Measurements from ENCODE around the gene DGCR8.
"Not testable (repeated sequence)": the region's sequence is repeated elsewhere in the genome, so short reads cannot be mapped to it uniquely, and the experiment has no call there.

Gene DGCR8

GRCh38 chr22:20157430-20158183 is 77.6 kb downstream of the DGCR8 start:
- FAIRE-seq (no peak), DNase-seq (ENCODE audit: insufficient read length, low spot score) (no peak)
- no peak for TF ChIP-seq POLR2A (IDR thresholded peaks at IDR 0.05; ENCODE audit: low read depth, low read length)

DNA sequence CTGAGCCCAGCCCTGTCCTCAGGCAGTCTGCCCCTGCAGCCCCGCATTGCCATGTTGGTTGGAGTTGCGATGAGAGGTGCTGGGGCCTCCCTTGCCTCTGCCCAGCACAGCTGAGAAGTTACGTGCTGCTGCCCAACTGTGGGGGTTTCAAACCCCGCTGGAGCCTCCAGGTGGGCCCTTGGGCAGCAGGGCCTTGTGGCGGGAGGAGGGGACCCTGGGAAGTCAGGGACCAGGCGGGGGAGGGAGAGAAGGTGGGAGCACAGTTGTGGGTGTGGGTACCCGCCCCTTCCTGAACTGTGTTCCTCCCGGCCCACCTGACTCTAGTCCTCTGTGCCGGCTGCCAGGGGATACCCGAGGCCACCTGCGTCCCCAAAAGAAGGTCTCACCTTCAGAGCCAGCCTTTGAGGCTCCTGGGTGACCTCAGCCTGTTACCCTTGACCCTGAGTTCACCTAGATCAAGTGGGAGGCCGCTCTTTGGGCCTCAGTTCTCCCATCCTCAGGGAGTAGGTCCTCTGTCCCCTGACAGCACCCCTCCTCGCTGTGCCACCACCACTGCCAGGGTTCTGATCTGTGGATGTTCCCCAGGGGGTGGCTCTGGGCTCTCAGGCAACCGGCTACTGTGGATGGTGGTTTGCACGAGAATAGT is 78.5 kb downstream of the DGCR8 start:
- DNase-seq (ENCODE audit: insufficient read length, low spot score) = no peak
- no peak for FAIRE-seq
- TF ChIP-seq POLR2A (IDR thresholded peaks at IDR 0.05; ENCODE audit: low read depth, low read length) = no peak

GRCh38 chr22:20159076-20159475 is 79.0 kb downstream of the DGCR8 start:
- no peak for FAIRE-seq
- DNase-seq (ENCODE audit: insufficient read length, low spot score) = no peak
- TF ChIP-seq POLR2A (IDR thresholded peaks at IDR 0.05; ENCODE audit: low read depth, low read length) = no peak

DNA sequence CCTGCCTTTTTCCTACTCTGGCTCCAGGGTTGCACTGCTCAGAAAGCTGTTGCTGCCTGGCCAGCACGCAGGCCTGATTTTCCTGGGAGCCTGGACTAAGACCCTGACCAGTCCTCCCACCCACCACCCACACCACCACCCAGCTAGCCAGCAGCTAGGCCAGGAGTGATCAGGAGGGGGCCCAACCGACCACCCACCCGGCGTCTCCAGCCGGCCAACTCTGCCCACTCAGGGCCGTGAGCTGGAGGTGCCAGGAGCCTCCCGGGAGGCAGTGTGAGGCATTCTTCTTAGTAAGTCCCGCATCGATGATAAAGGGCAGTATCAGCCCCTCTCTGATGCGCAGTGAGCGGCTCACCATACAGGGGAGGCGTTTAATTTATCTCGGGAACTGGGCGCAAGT is 79.5 kb downstream of the DGCR8 start:
- not testable (repeated sequence) for FAIRE-seq; DNase-seq (ENCODE audit: insufficient read length, low spot score)

GRCh38 chr22:20160041-20160440 is 80.0 kb downstream of the DGCR8 start:
- no peak for FAIRE-seq
- TF ChIP-seq POLR2A (IDR thresholded peaks at IDR 0.05; ENCODE audit: low read depth, low read length) = no peak
- DNase-seq (ENCODE audit: insufficient read length, low spot score) = no peak

All from H54 (cell line).